ENCODE data around the gene PATL2. TPM values are rescaled to one million over a fixed set of nuclear protein-coding genes. Genes with fewer than 3 reads are reported as not detected.
"Not testable (repeated sequence)": the region's sequence is repeated elsewhere in the genome, so short reads cannot be mapped to it uniquely, and the experiment has no call there.

Gene PATL2
- total RNA-seq = 10 to 100 TPM; 16.1 to 17.8 TPM

DNA sequence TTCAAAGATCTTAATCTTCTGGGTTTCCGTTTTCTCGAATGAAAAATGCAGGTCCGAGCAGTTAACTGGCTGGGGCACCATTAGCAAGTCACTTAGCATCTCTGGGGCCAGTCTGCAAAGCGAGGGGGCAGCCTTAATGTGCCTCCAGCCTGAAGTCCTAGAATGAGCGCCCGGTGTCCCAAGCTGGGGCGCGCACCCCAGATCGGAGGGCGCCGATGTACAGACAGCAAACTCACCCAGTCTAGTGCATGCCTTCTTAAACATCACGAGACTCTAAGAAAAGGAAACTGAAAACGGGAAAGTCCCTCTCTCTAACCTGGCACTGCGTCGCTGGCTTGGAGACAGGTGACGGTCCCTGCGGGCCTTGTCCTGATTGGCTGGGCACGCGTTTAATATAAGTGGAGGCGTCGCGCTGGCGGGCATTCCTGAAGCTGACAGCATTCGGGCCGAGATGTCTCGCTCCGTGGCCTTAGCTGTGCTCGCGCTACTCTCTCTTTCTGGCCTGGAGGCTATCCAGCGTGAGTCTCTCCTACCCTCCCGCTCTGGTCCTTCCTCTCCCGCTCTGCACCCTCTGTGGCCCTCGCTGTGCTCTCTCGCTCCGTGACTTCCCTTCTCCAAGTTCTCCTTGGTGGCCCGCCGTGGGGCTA lies at the start of gene PATL2, which contains the start of gene B2M:
TSS of gene PATL2 (minus strand) at position 228 of the 647 bp plus-strand sequence. CDS start 34,833 bp downstream, outside the sequence.
TSS of gene B2M (plus strand) at position 422 of the 647 bp plus-strand sequence. CDS start at position 452, 30 bp downstream.
- CTCF ChIA-PET = interaction anchor here (0.6 to 16.8 kb wide), 10 partner anchors 15 to 72 kb away, joined by 3 to 333 read pairs (median 3); partner anchors contain the start of genes SPG11 and TRIM69
- H3K27ac Mint-ChIP-seq = peak within 1 kb of the TSS; percentile 100
- H3K4me1 Mint-ChIP-seq (ENCODE audit: low read depth) = peaks cover 37% of the 10 kb centered on the region
- no peaks in the 10 kb centered on the region for H3K27me3 Mint-ChIP-seq
- POLR2A ChIA-PET = interaction anchor here (0.6 to 37.9 kb wide), 14 partner anchors 14 to 312 kb away, joined by 3 to 1862 read pairs (median 5); partner anchors contain the start of genes CTDSPL2, SORD, SPG11 and TRIM69
- H3K4me3 Mint-ChIP-seq = peak within 1 kb of the TSS; percentile 94
- no peaks in the 10 kb centered on the region for H3K9me3 Mint-ChIP-seq
- DNase-seq = peak; percentile 94
- intact Hi-C loops (cut with micrococcal nuclease) = loop anchor here (1.0 to 5.0 kb wide), 3 partner anchors 17 to 48 kb away; partner anchors contain the start of gene SPG11
- ATAC-seq = peak; percentile 83
- H3K36me3 Mint-ChIP-seq (ENCODE audit: low read depth) = peaks cover 74% of the 10 kb centered on the region
- TF ChIP-seq, protein P1, sequence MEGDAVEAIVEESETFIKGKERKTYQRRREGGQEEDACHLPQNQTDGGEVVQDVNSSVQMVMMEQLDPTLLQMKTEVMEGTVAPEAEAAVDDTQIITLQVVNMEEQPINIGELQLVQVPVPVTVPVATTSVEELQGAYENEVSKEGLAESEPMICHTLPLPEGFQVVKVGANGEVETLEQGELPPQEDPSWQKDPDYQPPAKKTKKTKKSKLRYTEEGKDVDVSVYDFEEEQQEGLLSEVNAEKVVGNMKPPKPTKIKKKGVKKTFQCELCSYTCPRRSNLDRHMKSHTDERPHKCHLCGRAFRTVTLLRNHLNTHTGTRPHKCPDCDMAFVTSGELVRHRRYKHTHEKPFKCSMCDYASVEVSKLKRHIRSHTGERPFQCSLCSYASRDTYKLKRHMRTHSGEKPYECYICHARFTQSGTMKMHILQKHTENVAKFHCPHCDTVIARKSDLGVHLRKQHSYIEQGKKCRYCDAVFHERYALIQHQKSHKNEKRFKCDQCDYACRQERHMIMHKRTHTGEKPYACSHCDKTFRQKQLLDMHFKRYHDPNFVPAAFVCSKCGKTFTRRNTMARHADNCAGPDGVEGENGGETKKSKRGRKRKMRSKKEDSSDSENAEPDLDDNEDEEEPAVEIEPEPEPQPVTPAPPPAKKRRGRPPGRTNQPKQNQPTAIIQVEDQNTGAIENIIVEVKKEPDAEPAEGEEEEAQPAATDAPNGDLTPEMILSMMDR (IDR thresholded peaks at IDR 0.05) = no peak

DNA sequence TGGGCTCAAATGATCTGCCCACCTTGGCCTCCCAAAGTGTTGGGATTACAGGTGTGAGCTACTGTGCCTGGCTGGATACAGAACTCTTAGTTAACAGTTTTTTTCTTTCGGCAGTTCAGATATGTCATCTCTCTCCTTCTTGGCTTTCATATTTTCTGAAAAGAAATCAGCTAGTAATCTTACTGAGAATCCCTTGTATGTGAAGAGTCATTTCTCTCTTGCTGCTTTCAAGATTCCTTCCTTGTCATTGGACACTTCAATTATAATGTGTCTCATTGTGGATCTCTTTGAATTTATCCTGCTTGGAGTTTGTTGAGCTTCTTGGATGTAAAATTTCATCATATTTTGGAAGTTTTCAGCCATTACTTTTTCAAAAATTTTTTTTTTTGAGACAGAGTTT lies 42.2 kb upstream of the PATL2 start:
- ChIA-PET POLR2A (interaction anchor here (0.6 to 1.2 kb wide), 3 partner anchors 42 to 170 kb away, joined by 3 to 4 read pairs (median 3); partner anchors contain the start of genes B2M and PATL2), CTCF (interaction anchor here (0.6 to 4.7 kb wide), 5 partner anchors 16 to 179 kb away, joined by 3 to 27 read pairs (median 3); partner anchors contain the start of gene TRIM69)
- Mint-ChIP-seq H3K9me3 (peaks cover 27% of the 10 kb centered on the region), H3K4me3 (no peak overlapping the region), H3K27me3 (no peaks in the 10 kb centered on the region), H3K36me3 (ENCODE audit: low read depth) (peaks cover 40% of the 10 kb centered on the region), H3K27ac (no peak overlapping the region), H3K4me1 (ENCODE audit: low read depth) (peaks cover 21% of the 10 kb centered on the region)
- no peak for DNase-seq
- TF ChIP-seq, protein P1 (IDR thresholded peaks at IDR 0.05) = no peak
- intact Hi-C loops (cut with micrococcal nuclease) = no loop called here
- no peak for ATAC-seq

DNA sequence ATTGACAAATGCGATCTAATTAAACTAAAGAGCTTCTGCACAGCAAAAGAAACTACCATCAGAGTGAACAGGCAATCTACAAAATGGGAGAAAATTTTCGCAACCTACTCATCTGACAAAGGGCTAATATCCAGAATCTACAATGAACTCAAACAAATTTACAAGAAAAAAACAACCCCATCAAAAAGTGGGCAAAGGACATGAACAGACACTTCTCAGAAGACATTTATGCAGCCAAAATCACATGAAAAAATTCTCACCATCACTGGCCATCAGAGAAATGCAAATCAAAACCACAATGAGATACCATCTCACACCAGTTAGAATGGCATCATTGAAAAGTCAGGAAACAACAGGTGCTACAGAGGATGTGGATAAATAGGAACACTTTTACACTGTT lies 32.3 kb upstream of the PATL2 start:
- Mint-ChIP-seq H3K9me3 (peaks cover 12% of the 10 kb centered on the region), H3K36me3 (ENCODE audit: low read depth) (peaks cover 12% of the 10 kb centered on the region), H3K4me1 (ENCODE audit: low read depth) (peaks cover 13% of the 10 kb centered on the region)
- ATAC-seq; intact Hi-C loops (cut with micrococcal nuclease); H3K27me3 Mint-ChIP-seq; H3K27ac Mint-ChIP-seq; H3K4me3 Mint-ChIP-seq; POLR2A ChIA-PET; DNase-seq; CTCF ChIA-PET: not testable (repeated sequence)

DNA sequence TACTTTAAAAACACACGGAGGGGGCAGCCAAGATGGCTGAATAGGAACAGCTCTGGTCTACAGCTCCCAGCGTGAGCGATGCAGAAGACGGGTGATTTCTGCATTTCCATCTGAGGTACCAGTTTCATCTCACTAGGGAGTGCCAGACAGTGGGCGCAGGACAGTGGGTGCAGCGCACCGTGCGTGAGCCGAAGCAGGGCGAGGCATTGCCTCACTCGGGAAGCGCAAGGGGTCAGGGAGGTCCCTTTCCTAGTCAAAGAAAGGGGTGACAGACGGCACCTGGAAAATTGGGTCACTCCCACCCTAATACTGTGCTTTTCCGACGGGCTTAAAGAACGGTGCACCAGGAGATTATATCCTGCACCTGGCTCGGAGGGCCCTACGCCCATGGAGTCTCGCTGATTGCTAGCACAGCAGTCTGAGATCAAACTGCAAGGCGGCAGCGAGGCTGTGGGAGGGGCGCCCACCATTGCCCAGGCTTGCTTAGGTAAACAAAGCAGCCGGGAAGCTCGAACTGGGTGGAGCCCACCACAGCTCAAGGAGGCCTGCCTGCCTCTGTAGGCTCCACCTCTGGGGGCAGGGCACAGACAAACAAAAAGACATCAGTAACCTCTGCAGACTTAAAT lies 28.2 kb upstream of the PATL2 start:
- Mint-ChIP-seq H3K36me3 (ENCODE audit: low read depth) (peaks cover 14% of the 10 kb centered on the region), H3K27ac (peak overlapping the region; percentile 30), H3K4me1 (ENCODE audit: low read depth) (peaks cover 46% of the 10 kb centered on the region)
- intact Hi-C loops (cut with micrococcal nuclease) = loop anchor here (5.0 kb wide), 2 partner anchors 147 to 162 kb away; no protein-coding TSS in a partner anchor
- ATAC-seq, H3K4me3 Mint-ChIP-seq, H3K27me3 Mint-ChIP-seq, DNase-seq, H3K9me3 Mint-ChIP-seq: not testable (repeated sequence)
- ChIA-PET CTCF (interaction anchor here (0.7 to 16.4 kb wide), 25 partner anchors 7 to 161 kb away, joined by 3 to 333 read pairs (median 10); partner anchors contain the start of genes B2M, PATL2 and SPG11), POLR2A (interaction anchor here (0.7 to 37.9 kb wide), 3 partner anchors 20 to 65 kb away, joined by 3 to 1862 read pairs (median 1567); partner anchors contain the start of genes B2M, PATL2 and SPG11)

DNA sequence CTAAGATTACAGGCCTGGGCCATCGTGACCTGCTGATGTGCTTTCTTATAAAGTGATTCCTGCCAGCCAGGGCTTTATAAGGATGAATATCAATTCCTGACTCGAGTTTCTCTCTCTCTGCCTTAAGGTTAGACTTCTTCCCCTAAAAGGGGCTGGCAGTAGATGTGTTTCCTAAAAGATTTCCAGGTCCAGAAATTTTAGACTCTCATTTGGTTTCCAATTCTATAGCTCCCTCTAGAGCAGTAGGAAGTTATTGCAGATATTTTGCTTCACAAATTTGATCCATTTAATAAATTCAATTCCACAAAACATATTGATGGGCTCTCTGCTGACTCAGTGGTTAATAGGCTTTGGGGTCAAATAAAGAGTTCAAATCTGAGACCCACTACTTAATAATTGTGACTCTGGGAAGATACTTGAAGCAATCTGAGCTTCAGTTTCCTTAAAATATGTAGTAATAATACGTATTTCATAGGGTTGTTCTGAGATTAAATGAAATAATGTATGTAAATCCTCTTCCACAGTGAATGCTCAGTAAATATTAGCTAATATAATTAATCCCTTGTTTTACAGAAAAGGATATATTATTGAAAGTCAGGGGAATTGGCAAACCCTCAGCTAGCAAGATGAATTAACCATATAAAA lies 27.3 kb upstream of the PATL2 start:
- H3K27me3 Mint-ChIP-seq = no peaks in the 10 kb centered on the region

More for the DNA sequence above, 27.3 kb upstream of the PATL2 start:
- ChIA-PET CTCF (interaction anchor here (0.6 to 16.4 kb wide), 35 partner anchors 8 to 193 kb away, joined by 3 to 333 read pairs (median 6); partner anchors contain the start of genes B2M, PATL2 and SPG11), POLR2A (interaction anchor here (0.7 to 37.9 kb wide), 4 partner anchors 20 to 104 kb away, joined by 3 to 1862 read pairs (median 785); partner anchors contain the start of genes B2M, PATL2 and SPG11)
- intact Hi-C loops (cut with micrococcal nuclease) = loop anchor here (5.0 kb wide), 2 partner anchors 146 to 161 kb away; no protein-coding TSS in a partner anchor
- ATAC-seq (no peak), DNase-seq (no peak)
- Mint-ChIP-seq H3K9me3 (peaks cover 2% of the 10 kb centered on the region), H3K4me1 (ENCODE audit: low read depth) (peaks cover 53% of the 10 kb centered on the region), H3K27ac (peak overlapping the region; percentile 86), H3K36me3 (ENCODE audit: low read depth) (peaks cover 16% of the 10 kb centered on the region), H3K4me3 (peak overlapping the region; percentile 67)
- TF ChIP-seq, protein P1 (IDR thresholded peaks at IDR 0.05) = peak; percentile 85

Measured in activated CD8-positive, alpha-beta T cell treated with anti-CD3 and anti-CD28 coated beads for 36 hours (primary cell).